Medulla oblongata (tissue), 1 donor: ENCODE measurements around the gene PPIA.
A peak's percentile ranks its signal among the peaks of the same experiment; 100 is the strongest.
"Not testable (repeated sequence)": the region's sequence is repeated elsewhere in the genome, so short reads cannot be mapped to it uniquely, and the experiment has no call there.

Source experiments
- DNase-seq: peaks from one replicate; pipeline ENCODE4 v3.0.0-alpha.2; 2015; ENCODE audit errors: extremely low spot score

The PPIA gene

DNA sequence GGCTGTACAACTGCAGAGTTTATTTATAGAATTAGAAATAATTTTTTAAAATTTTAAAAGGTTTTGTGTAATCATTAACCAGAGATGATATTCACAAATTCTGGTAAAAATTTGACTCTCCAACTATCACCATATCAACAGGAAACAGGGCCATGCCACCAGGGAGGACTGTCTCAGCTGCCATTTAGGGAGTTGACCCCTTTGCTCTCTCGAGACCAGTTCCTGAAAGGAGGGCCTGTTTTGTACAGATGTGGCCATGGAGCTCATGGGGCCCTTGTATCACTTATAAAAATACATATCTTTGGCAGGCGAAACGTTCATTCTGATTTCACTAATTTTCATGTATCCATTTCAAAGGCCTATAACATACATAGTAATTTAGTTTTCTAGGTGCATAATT is 31.1 kb downstream of the PPIA start:
- DNase-seq: no peak

DNA sequence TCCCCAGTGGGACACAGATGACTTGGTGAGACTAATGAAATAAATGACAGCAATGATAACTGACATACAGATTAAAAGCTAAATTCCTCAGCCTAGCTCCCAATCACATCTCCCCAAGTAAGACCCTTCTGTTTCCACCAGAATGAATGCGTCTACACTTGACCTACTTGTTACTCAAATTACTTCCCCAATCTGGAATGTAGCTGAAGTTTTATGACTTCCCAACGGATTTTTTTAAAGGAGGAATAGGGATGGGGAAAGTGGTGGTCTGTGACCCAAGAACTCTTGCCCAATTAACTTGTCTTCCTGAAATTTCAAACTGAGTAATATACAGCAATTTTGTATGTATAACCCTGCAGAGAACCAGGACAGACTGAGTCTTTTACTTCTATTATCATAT is 42.3 kb downstream of the PPIA start:
- DNase-seq: no peak

DNA sequence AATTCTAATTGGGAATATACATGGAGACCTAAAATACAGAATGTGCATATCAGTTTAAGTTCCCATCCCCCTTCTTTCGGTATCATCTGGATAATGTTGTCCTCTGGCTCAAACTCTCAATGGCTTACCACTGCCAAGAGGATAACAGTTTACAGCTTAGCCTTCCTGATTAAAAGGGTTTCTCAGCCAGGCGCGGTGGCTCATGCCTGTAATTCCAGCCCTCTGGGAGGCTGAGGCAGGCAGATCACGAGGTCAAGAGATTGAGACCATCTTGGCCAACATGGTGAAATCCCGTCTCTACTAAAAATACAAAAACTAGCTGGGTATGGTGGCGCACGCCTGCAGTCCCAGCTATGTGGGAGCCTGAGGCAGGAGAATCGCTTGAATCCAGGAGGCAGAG is 46.2 kb downstream of the PPIA start:
- DNase-seq: not testable (repeated sequence)

DNA sequence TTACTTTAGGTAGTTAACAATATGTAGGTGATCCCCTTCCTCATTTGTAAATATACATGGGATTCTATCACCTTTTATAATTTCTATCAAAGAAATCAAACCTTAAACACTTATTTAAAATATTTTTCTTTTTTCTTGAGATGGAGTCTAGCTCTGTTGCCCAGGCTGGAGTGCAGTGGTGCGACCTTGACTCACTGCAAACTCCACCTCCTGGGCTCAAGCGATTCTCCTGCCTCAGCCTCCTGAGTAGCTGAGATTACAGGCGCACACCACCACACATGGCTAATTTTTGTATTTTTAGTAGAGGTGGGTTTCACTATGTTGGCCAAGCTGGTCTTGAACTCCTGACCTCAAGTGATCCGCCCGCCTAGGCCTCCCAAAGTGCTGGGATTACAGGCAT is 47.0 kb downstream of the PPIA start:
- not testable (repeated sequence) for DNase-seq

GRCh38 chr7:44845451-44845850 is 49.0 kb downstream of the PPIA start:
- DNase-seq: no peak

GRCh38 chr7:44846390-44846789 is 49.9 kb downstream of the PPIA start:
- not testable (repeated sequence) for DNase-seq

DNA sequence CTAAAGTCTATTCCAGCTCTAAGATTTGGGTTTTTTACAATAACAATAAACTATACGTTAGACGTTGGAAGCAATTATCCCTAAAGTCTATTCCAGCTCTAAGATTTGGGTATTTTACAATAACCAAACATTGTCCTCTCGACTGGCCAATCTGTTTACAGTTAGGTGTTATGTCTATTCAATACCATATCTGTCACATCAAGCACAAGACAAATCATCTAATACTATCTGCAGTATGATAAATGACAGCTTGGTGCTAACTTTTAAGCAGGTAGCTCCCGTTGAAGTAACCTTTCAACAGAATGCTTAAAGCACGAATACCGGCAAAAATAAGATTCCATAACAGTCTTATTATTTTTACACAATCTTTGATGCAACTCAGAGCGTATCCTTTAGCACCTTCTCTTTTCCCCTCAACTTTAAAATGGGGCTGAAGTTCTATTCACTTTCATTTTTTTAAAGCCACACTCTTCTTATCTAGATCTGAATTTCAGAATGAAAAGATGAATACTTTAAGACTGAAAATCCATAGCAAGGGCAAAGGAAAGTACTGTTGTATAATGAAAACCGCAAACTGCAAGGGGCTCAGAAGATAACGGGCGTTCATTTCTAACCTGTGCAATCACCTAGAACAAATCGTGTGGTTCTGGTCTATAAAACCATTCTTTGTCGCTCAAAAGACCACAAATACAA is 50.5 kb downstream of the PPIA start:
- no peak for DNase-seq

DNA sequence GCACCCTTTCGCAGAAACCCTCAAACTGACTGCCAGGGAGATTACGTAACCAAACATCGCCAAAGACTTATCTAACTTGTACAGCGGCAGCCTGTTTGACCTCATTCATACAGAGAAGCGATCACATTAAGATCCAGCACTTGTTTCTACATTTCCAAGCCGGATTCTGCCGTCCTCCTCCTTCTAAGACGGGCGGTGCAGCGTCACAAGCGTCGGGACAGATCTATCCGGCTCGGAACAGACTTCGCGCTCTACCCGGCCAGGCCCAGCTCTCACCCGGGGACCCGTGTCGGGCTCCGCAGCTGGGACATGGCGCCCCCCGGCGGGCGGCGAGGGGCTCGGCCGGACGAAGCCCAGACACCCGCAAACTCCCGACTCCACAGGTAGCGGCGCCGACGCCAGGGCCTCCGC is 51.0 kb downstream of the PPIA start:
- peak; percentile 89 for DNase-seq

GRCh38 chr7:44847920-44848634 is 51.6 kb downstream of the PPIA start, which contains the start of gene H2AZ2:
TSS of gene H2AZ2 (minus strand) at chr7:44848087. CDS start at chr7:44847971, 116 bp downstream.
- DNase-seq: peak; percentile 100

- DNase-seq: no peak
Observed at GRCh38 chr7:44849259-44849884, 52.9 kb downstream of the PPIA start.

DNA sequence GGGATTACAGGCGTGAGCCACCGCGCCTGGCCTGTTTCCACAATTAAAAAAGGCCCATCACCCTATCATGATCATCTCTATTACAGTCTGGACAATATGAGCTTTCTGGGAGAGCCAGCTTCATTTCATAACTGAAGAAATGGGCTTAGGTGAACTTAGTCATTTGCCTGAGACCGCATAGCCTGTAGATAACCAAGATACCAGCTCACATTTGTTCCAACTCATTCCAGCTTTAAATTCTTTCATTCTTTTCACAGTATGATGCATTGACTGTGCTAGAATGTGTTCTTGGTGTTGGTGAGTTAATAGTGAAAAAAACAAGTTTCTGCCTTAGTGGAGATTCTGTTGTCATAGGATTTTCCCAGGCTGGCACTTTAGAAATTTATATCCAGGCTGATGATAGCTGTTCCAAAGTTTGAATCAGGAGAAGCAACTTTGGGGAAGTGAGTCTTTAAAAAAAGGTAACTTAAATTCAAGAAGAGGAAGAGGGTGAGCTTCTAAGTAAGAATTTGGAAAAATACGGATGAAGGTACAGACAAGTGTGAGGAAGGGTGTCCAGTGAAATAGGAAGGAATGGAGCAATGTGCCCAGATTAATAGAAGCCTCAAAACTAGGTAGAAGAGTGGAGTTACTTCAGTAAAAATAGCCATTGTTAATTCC is 53.5 kb downstream of the PPIA start:
- no peak for DNase-seq

GRCh38 chr7:44852590-44852989 is 56.1 kb downstream of the PPIA start:
- DNase-seq: no peak
